Daoy (cell line): ENCODE data around the gene RHBDD2. TPM values are rescaled to one million over a fixed set of nuclear protein-coding genes. Genes with fewer than 3 reads are reported as not detected.

Source experiments
- DNase-seq: peaks from one replicate; pipeline ENCODE4 v3.0.0-alpha.2; 2015; ENCODE audit warnings: low read depth
- total RNA-seq: library from RNA; depleted of rRNA; stranded (reverse); fragments of >200 nt; shearing (Covaris generic); gene quantifications from 2 replicates; pipeline ENCODE4 v1.2.3, GENCODE V29; 2014; rRNA removed

The RHBDD2 gene
- total RNA-seq, 1 experiment from 2014 or later = 17.3 TPM

DNA sequence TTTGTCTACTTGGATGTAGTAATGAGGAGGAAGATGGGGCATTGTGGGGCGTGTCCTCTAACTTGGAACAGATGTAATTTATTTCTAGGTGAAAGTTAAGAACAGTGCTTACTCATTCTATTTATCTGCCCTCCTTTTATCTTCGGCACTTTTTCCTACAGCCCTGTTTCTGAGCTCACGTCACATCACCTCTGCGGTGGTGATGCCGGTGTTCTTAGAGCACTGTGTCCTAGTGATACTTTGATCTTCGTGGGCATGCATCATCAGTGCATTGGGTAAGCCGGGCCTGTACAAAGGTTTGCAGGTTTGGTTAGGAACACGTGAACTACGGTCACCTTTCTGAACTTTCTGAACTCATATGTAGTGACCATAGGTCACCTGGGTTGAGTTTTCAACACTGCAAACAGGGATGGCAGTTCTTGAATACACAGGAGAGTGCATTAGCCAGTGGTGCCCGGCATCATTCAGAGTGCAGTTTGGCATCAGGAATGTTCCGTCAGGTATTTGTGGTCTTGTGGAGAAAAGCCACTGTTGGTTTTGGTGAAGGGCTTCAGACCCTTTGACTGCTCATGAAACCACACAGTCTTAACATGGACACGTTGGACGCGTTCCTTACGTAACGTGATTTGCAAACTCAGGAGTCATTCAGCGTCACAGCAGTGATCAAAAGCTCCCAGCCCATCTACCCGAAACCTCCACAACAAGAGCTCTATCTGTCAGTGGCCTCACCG is 41.8 kb downstream of the RHBDD2 start:
- no peak for DNase-seq

DNA sequence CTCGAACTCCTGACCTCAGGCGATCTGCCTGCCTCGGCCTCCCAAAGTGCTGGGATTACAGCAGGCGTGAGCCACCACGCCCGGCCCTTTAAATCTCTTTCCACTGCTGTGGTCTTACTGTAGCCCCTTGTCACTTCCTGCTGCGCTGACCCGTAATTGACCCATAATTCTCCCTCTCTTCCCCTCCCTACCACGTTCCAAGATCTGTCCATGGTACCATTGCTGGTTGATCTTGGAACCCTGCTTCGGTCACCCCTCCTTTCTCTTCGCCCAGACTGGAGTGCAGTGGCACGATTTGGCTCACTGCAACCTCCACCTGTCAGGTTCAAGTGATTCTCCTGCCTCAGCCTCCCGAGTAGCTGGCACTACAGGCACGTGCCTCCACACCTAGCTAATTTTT is 42.6 kb downstream of the RHBDD2 start:
- DNase-seq = no peak

DNA sequence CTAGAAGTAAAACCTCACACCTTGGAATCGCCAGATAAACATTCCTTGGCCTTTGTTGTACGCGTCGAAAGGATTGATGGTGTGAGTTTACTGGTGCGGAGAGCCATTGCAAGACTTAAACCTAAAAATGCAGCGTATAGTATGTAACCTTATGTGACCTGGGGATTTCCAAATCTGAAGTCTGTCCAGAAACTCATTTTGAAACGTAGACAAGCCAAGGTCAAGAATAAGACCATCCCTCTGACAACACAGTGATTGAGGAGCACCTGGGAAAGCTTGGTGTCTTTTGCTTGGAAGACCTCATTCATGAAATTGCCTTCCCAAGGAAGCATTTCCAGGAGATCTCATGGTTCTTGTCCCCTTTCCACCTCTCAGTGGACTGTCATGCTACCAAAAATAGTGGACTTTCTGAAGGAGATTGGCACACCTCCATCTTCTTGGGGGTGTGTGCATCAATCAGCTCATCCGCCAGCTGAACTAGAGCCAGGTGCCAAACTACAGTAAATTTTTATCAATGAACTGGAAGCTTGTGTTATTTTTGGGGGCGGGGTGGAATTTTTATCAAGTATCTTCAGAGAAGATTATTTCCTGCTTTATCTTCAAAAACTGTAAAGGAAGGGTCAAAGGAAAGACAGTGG is 44.3 kb downstream of the RHBDD2 start:
- no peak for DNase-seq

DNA sequence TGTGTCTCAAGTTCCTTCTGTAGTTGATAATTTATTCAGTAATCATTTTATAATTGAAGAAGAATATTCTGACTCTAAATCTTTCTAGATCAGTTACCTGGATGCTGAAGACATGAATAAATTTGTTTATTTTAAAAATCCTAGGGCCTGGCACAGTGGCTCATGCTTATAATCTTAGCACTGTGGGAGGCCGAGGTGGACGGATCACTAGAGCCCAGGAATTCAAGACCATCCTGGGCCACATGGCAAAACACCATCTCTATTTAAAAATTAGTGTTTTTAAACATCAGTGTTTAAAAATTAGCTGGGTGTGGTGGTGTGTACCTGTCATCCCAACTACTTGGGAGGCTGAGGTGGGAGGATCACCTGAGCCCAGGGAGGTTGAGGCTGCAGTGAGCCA is 45.4 kb downstream of the RHBDD2 start:
- DNase-seq = no peak

DNA sequence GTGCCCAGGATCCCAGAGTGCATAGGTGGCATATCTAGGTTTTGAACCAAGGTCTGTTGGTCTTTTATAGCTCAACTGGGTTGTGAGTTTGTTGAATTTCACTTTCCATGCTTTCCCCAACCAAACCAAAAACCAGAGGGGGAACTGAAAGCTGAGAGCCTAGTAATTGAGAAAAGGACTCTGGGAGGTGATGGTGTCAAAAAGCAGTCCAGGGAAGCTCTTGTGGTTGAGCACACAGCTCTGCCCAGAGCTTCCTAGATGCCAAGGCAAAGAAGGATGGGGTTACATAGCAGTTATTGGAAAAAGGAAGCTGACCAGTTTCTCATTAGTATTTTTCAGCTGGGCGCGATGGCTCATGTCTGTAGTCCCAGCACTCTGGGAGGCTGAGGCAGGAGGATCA is 46.1 kb downstream of the RHBDD2 start:
- no peak for DNase-seq

DNA sequence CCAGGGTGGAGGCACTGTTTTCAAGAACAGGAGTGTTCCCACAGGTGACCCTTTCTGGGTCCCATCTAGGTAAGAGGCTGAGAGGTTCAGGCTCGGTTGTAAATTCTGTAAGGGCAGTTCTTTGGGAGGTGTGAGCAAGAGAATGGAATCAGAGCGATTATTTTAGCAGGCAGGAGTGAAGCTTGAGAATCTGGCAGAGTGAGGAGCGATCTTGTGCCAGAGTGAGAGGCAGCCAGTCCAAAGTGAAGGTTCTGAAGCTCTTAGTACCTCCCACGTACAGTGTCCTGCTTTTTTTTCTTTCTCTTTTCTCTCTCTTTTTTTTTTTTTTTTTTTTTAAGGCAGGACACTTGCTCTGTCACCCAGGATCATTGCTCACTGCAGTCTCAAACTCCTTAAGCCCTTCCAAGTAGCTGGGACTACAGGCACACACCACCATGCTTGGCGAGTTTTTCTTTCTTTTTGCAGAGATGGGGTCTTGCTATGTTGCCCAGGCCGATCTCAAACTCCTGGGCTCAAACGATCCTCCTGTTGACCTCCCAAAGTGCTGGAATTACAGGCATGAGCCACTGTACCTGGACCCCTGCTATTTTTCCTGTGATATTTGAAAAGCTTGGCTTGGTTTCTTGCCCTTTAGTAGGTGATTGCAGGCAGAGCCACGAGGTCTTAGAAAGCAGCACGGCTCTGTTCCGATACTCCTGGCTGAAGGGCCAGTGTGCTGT is 47.0 kb downstream of the RHBDD2 start:
- DNase-seq = no peak

DNA sequence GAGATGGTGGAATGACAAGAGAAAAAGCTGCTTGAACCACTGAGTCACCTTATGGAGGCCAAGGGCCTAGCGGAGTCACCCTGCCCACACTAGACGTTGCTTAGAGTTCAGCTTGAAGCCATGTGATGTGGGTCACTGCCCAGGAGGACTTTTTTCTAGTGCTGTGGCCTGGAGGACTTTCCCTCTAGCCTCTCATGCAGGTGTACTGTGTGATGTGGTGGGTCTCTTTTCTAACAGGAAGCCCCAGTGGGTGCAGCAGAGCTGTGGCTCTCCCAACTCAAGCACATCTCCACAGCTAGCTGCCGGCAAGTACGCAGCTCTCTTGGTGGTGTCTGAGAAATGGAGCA is 49.7 kb downstream of the RHBDD2 start:
- no peak for DNase-seq

DNA sequence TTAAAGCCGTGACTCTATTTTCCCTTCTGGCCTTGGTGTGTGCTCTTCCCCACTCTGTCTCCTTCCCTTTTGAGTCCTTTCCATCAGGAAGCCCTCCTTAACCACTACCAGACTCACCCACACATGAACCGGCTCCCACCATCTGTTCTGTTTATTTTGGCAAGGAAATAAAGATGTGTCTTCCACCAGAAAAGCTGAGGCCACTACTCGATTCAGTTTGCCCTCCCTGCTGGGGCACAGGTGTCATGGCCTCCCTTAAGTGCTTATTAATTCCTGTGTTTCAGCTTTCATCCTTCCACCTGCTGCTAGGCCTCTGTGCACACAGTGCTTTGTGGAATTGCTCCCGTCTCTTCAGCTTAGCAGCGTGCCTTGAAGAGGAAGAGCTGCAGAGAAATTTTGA is 52.8 kb downstream of the RHBDD2 start:
- DNase-seq = no peak

DNA sequence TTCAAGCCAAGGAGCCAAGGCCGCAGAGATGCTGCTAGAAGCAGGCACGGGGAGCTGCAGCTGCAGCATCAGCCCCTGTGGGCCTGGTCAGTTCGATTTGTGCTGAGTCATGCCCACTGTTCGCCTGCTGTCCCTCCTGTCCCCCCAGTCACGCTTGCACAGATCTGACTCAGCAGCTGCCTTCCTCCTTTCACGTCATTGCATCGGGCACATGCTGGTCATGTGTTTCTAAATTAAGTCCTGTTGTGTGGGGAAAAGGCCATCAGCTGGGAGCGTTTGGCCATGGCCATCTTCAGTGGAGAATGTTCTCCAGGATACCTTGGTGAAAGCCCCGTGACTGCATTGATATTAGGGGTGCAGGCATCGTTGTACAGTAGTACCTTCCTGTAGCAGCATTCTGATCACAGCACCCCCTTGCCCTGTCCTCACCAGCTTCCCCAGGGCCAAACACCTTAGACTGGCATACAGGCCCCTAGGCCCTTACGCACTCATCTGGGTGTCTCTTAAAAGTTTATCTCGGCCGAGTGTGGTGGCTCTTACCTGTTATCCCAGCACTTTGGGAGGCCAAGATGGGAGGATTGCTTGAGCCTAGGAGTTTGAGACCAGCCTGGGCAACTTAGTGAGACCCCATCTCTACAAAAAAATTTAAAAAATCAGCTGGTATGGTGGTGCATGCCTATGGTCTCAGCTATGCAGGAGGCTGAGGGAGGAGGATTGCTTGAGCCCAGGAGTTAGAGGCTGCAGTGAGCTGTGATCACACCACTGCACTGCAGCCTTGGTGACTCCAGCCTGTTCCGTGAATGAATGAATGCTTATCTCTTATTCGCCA is 59.3 kb downstream of the RHBDD2 start:
- DNase-seq = peak; percentile 64

Other genes with a start within 250 kb of the RHBDD2 start
- gene HIP1, start 140.1 kb upstream of the RHBDD2 start, total RNA-seq = 12.3 and 13.4 TPM in 2 replicates
- 1.5 TPM in 1 of 2 replicates, not detected in the other for gene CCL26, start 106.8 kb upstream of the RHBDD2 start, total RNA-seq
- not detected in 2 replicates for gene CCL24, start 65.2 kb upstream of the RHBDD2 start, total RNA-seq
- 28.8 and 41.3 TPM in 2 replicates for gene POR, start 36.1 kb downstream of the RHBDD2 start, total RNA-seq
- gene TMEM120A, start 115.6 kb downstream of the RHBDD2 start, total RNA-seq = 3.6 and 5.5 TPM in 2 replicates
- gene STYXL1, start 169.0 kb downstream of the RHBDD2 start, total RNA-seq = 85.9 and 109 TPM in 2 replicates
- 70.3 and 97.0 TPM in 2 replicates for gene MDH2, start 169.1 kb downstream of the RHBDD2 start, total RNA-seq